GM18858 (cell line): ENCODE measurements around the gene SNTN.
"Not testable (repeated sequence)": the region's sequence is repeated elsewhere in the genome, so short reads cannot be mapped to it uniquely, and the experiment has no call there.

Source experiments
- ATAC-seq: cut with Tn5 transposase; IDR thresholded peaks from one replicate; pipeline ENCODE4 v1.9.1; 2021; ENCODE audit not compliant: unreplicated experiment

SNTN gene

DNA sequence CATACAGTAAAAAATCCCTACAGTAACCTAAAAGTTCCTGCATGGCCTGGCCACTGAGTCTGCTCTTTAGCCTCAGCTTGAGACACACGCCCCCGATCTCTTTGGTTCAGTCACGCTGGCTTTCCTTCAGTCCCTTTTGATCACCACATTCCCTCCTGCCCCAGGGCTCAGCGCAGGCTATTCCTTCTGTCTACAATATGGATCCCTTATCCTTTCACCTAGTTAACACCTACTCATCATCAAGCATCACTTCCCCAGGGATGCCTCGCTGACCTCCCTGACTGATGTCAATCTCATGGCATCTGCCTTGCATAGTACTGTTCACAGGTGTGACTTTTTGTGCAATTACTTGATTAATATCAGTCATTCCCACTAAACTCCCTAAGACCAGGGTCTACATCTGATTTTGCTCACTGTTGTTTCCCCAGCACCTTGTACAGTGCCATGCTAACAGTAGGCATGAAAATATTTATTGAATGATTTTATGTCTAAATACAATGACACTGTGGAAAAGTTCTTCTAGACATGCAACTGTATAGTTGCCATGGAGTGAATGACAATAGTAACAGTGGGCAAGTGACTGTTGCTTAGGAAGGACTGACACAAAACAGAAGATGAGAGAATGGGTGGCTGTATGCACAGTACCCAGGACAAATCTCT is at the start of gene SNTN:
Gene SNTN, plus strand, starts transcription at position 610 of the 660 bp plus-strand sequence. Its CDS starts 13 bp downstream, at position 623.
- no peak for ATAC-seq

DNA sequence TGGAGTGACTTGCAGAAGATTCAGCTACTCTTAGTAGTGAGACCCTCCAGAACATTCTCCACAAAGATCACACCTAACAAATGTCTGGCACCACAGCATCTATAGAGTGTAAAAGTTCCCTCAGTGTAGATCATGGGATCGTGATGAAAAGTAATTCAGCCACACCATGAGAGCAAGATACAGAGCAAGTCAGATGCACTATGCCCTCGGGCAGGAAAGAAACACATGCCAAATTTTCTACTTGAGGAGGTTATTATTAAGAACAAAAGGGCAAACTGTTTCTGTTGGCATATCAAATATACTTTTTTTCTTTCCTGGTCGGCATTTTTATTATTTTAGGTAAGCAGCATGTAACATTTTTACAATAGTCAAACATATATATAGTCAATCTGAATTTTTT is 44.8 kb upstream of the SNTN start:
- ATAC-seq, result no peak

DNA sequence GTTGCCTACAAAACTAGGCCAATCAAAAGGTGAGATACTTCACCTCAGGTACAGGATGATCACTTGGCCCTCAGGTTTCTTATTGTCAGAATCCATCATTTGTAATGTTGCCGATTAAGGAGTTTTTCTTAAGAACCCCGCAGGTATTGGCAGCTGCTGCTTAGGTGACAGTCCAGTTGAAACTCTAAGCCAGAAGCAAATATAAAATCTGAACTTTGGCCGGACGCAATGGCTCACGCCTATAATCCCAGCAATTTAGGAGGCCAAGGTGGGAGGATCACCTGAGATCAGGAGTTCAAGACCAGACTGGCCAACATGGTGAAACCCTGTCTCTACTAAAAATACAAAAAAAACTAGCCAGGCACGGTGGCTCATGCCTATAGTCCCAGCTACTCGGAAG is 43.1 kb upstream of the SNTN start:
- ATAC-seq, result no peak

DNA sequence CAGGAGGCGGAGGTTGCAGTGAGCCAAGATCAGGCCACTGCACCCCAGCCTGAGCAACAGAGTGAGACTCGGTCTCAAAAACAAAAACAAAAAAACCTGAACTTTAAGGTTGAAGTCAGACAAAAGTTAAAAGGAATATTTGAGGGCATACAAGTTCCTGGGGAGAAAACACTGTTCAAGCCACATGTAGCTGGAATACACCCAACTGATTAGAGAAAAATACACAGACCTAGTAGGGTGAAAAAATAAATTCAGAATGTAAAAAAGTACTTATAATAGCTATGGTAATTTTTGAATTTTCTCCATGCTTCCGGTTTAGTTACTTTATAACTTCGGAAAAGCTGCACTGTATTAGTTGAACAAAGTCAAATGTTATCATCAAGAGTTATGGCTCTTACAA is 42.6 kb upstream of the SNTN start:
- no peak for ATAC-seq

DNA sequence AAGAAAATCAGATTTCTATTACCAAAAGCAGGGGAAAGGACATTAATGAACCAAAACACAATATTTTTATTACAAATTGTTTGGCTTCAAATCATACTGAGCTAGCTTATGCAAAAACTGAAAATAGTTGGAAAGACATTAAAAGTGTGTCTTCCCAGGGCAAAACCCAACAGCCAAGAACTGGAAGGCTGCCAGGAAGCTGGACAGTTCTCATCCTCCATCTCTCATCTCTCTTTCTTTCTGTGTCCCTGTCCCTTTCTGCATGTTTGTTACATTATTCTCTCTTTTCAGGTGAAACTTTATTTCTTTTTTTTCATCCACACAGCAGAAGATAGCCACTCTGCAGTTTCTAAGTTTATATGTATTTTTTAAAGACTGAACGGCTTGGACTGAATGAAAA is 41.1 kb upstream of the SNTN start:
- ATAC-seq, result no peak

DNA sequence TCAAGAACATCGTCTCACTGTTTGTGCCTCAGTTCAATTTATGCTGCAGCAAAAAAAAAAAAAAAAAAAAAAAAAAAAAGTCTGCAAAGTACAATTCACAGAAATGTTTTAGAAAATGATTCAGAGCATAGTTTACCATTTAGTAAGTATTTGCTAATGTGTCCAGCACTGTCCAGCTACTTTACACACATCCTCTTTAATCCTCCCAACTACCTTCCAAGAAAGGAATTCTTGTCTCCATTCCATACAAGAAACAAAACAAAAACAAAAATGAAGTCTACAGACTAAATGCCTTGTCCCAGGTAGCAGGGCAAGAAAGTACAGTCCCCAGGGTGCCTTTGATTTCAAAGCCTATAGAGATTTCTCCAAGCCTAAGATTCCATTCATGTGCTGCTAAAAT is 38.9 kb upstream of the SNTN start:
- ATAC-seq, result no peak

DNA sequence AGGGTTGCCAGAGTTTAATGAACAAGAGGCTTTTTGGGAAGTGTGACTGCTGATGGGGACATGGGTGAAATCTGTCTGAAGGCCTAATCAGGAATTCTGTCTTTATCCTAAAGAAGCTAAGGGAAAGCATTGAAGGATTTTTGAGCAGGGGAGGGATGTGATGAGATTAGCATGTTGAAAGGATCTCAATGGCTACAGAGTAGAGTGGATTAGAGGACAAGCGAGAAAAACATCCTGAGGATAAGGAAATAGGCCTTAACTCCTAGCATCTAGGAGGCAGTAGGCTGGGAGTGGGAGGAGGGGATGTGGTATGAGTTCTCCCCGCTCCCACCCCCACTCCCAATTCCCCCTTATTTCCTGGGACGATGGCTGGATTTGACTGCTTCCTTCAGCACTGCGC is 35.1 kb upstream of the SNTN start:
- no peak for ATAC-seq

DNA sequence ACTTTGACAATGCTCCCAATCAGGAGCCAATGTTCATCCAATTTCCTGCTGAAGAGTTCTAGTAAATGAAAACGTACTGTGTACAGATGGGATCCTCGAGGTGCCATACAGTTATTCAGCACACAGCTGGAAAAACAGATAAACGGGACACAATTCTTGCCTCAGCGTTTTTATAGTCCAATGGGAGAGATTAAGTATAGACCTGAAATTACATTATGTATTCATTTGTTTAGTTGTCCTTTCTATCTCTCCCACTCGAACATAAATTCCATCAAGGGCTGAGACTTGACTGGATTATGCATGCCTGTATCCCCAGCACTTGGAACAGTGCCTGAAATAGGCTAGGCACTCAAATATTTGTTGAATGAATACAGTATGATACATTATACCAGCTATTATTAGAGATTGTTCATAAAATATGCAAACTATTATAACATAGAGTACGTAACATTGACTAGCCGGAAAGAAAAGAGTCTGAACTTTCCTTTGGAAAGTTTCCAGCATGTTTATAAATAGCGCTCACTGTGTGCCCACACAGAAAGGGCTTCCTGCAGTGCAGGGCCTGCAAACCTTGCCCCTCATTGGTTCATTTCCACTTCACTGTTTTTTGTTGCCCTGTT is 27.4 kb upstream of the SNTN start:
- ATAC-seq, result no peak

DNA sequence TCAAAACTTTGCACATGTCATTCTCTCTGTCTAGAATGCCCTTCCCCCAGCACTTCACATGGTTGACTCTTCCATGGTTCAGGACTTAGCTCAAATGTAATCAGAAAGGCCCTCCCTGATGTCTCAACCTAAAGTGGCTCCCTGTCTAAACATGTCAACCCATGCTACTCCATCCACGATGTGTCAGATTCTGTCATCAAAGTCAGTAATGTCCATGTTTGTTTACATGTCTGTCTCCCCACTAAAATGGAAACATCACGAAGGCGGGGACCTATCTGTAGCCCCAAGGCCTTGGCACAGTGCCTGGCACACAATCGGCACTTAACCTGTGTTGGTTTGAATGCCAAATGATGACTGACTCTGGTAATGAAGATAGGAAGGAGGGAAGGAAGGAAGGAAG is 20.8 kb upstream of the SNTN start:
- ATAC-seq, result no peak

DNA sequence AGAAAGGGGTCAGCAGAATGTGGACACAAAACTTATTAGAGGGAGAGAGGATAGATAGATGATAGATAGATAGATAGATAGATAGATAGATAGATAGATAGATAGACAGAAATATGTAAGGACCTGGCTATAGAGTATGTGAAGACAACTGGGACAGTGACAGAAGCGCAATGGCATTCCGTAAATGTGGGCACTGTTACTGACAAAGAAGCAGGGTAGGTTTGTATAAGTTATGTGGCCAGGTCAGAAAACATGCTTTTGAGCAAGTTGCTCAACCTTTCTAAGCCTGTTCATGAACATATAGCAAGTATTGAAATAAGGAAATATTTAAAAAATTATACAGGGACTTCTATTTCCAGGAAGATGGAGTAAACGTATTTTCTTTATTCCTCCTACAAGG is 17.3 kb upstream of the SNTN start:
- ATAC-seq, result no peak

DNA sequence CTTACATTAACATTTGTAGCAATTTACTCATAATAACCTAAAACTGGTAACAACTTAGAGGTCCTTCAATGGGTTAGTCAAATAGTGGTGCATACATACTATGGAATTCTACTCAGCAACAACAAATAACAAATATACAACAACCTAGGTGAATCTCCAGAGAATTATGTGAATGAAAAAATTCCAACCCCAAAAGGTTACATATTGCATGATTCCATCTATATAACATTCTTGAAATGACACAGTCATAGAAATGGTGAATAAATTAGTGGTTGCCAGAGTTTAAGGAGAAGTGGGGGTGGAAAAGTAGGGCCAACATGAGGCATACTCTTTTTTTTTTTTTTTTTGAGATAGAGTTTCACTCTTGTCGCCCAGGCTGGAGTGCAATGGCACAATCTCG is 12.7 kb upstream of the SNTN start:
- no peak for ATAC-seq

DNA sequence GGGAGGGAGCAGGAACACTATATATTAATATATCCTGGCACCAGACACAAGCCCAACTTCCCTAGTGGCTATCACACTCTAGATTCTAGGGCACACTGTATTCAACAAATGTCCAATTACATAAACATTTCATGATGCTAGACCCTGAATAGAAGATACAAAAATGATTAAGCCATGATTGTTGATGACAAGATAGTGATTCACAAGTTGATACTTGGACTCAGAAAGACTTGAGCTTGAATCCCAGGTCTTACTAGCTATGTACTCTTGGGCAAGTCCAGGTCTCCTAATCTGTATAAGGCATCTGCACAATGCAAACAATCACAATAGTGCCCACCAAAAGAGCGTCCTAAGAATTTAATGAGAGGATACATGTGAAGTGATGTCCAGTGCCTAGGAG is 10.0 kb upstream of the SNTN start:
- ATAC-seq, result no peak

DNA sequence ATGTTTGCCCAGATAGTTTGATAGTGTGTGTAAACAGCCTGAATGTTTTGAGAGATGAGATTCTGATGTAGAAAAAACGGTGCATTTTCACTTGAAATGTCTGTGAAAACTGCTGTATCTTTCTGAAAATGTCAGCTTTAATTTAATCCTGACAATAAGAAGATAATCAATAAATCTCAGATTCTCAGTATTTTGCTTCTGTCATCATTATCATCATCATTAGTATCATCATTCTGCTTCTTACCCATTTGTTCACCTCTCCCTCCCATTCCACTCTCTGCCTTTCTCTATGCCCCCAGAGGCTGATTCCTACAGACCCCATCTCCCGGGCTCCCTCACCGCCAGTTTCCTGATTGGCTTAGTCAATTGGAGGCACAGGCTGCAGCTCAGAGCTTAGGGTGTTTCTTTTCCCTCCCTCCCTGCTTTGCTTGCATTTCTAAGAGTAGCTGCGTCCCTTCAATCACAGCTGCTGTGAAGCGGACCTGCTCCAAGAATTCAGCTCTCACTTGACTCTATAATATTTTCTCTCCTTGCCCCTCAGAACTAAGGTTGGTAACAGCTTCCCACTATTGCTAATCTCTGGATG is 8.2 kb upstream of the SNTN start:
- ATAC-seq, result no peak

DNA sequence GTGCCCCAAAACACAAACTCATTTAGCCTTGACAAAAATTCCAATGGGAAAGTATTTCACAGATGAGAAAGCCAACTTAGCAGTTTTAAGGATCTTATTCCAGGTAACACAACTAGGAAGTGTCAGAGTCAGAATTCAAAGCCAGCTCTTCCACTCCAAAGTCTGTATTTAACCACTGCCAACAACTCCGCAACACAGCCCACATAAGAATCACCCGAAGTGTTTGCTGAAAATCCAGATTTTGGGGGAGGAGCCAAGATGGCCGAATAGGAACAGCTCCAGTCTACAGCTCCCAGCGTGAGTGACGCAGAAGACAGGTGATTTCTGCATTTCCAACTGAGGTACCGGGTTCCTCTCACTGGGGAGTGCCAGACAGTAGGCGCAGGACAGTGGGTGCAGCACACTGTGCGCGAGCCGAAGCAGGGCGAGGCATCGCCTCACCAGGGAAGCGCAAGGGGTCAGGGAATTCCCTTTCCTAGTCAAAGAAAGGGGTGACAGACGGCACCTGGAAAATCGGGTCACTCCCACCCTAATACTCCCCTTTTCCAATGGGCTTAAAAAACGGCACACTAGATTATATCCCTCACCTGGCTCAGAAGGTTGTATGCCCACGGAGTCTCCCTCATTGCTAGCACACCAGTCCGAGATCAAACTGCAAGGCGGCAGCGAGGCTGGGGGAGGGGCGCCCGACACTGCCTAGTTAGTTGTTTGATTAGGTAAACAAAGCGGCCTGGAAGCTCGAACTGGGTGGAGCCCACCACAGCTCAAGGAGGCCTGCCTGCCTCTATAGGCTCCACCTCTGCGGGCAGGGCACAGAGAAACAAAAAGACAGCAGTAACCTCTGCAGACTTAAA is 7.3 kb upstream of the SNTN start:
- ATAC-seq, result not testable (repeated sequence)

DNA sequence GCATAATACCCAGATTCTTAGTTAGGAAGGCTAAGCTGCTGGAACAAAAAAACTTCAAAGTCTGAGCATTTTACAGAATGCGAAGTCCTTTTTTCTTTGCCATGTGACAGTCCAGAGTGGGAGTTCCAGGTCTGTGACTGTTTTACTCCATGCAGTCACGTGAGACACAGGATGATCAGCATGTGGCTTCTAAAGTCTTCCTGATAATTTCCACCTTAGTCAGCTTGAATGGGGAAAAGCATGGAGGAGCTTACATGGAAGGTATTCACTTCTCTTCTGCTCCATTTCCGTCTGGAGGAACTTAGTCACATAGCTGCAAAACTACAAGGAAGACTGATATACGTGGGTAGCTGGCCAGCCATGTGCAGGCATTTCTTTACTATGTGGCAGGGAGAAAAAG is 1.7 kb downstream of the SNTN start:
- ATAC-seq, result no peak

DNA sequence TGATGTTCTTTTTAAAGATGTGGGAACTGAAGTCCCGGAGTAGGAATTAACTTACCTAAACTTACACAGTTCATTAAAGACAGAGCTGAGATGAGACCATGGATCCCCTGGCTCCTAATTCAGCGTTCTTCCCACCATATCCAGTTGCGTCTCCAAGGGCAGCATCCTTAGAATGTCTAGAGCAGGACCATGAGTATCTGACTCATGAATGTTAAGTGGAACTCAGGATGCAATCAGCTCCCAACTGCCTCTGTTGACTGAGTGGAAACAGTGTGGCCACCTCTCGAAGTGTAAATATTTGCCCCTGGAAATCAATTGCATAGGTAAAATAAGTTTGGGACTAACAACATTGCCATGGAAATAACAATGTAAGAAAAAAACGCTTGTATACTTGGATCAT is 2.5 kb downstream of the SNTN start:
- ATAC-seq, result no peak

DNA sequence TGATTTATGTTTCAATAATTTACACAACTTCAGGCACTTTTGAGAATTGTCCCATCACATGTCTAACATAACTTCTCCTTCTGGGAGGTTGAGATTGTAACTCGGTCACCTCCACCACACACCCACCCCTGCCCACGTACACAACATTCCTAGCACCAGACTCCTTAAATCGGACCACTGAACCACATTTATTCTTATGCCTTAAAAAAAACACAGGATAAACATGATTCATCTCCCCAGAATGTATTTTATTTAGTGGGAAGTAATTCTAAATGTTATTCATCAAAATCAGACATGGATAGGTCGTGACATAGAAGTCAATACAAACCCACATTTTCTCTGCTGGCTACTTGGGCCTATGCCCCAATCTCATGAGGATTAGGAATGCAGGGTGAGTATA is 3.0 kb downstream of the SNTN start:
- no peak for ATAC-seq

DNA sequence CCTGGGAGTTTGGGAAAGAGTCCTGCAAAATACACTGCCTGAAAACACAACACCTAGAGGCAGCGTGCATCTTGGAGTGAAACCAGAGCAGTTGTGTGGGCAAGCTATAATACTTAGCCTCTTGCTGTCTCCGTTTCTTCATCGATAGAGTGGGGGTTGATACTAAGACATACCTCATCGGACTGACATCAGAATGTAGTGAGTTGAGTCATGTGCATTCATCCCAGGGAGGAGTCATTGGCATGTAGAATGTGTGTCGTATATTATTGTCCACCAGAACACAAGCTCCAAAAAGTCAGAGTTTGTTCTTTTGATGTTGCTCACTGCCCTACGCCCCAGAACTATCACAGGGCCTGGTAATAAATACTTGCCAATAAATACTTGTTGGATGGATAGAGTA is 4.3 kb downstream of the SNTN start:
- ATAC-seq, result no peak

DNA sequence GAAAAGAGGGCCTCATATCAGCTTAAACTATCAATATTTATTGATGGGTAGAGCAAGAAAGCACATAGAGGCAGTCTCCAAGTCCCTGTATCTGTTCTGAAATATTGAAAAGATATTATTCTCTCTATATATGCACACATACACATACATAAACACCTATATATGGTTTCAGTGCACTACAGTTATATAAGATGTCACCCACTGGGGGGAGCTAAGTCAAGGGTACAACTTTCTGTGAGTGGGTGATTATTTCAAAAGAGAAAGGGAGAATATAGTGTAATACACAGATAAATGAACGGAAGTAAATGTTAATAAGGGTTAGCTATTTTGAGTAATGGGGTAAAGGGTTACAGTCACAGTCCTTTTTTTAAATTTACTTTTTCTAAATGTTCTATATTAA is 8.8 kb downstream of the SNTN start:
- no peak for ATAC-seq

DNA sequence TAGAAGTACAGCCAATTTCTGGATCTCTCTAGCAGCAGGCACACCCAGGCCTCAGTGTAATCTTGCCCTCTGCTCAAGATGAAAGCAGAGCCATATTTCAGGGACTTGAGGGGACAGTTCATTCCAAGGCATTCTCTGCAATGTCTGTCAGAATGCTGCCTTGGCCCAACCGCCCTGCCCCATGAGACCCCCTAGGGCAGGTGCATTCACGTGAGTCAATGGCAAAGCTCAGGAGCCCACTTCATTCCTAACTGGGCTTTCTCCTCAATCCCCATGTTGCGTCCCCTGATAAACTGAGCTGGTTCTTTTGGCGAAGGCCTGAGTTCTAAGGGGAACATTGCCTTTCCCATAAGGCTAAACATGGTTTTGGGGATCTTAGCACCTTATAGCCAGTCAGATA is 9.5 kb downstream of the SNTN start:
- ATAC-seq, result no peak

DNA sequence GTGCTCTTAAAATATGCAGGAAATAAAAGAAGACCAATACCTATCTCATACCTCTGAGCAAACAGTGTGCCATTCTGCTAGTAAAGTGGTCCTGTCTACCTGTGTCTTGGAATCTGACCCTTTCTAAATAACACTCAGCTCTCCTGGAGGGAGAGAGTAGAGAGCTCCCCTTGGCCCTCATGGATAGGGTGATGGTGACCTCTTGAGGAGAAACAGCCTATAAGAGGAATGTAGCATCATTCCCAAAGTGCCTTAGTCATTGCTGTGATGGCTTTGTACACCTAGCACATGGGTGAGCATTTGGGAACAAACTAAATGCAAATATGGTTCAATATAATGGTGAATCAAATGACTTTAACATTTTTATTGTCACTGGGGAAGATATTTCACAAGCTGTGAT is 10.0 kb downstream of the SNTN start:
- ATAC-seq, result no peak

DNA sequence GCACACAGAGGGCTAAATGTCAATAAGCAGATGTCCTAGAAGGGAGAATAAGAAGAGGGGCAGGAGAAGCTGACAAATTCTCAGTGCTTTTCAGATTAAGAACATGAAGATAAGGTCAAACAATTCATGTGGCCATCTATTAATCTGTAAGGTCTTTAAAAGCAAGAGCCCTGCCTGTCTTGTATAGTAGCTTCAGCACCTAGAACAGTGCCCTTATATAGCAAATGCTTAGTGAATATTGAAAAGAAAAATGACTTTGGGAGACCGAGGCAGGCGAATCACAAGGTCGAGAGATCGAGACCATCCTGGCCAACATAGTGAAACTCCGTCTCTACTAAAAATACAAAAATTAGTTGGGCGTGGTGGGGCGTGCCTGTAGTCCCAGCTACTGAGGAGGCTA is 18.1 kb downstream of the SNTN start:
- ATAC-seq, result no peak
